PC-3 (cell line): Measurements from ENCODE around the gene ANKS4B. TPM values are rescaled to one million over a fixed set of nuclear protein-coding genes. Genes with fewer than 3 reads are reported as not detected.
"Not testable (repeated sequence)": the region's sequence is repeated elsewhere in the genome, so short reads cannot be mapped to it uniquely, and the experiment has no call there.

ENCODE experiments used
- ATAC-seq: fragments of 200-7000 bp; cut with Tn5 transposase; 2 replicates; pipeline ENCODE4 v1.9.1; 2020; ENCODE audit warnings: mild to moderate bottlenecking, moderate library complexity
- BruUV-seq: library from RNA; stranded (reverse); fragments of 400-500 nt; replicated peaks from 2 replicates; lab custom pipeline; 2021; lab: Mats Ljungman, UMichigan
- CTCF ChIA-PET: fragments of 300-600 bp; sonication (Branson Sonifier 250); formaldehyde crosslinking; loops from one replicate; lab custom pipeline; 2022; ENCODE audit warnings: antibody characterized with exemption; lab: Charles Lee
- POLR2A ChIA-PET: fragments of 300-600 bp; sonication (Branson Sonifier 250); formaldehyde crosslinking; loops from one replicate; lab custom pipeline; 2022; ENCODE audit warnings: antibody characterized with exemption; ENCODE audit not compliant: unreplicated experiment; lab: Charles Lee
- DNase-seq: peaks from one replicate; pipeline ENCODE4 v3.0.0-alpha.2; 2015
- H2AFZ ChIP-seq: fragments of 300-600 bp; sonication (generic); 2 replicates; pipeline ENCODE4 v1.6.0; 2016; ENCODE audit warnings: antibody characterized with exemption, low read length
- H3F3A ChIP-seq: fragments of 300-600 bp; sonication (generic); one replicate; pipeline ENCODE4 v1.6.0; 2017; ENCODE audit warnings: antibody characterized with exemption, low read length, control low read depth, mild to moderate bottlenecking; ENCODE audit not compliant: unreplicated experiment
- H3K27ac ChIP-seq: fragments of 300-600 bp; sonication (generic); 2 replicates; pipeline ENCODE4 v1.5.1; 2016; ENCODE audit warnings: mild to moderate bottlenecking, low read length
- H3K27me3 ChIP-seq: fragments of 300-600 bp; sonication (generic); 2 replicates; pipeline ENCODE4 v1.6.1; 2016; ENCODE audit warnings: low read length, mixed read lengths
- H3K36me3 ChIP-seq: fragments of 300-600 bp; sonication (generic); 2 replicates; pipeline ENCODE4 v1.6.1; 2016; ENCODE audit warnings: low read depth, mixed run types, low read length, mixed read lengths
- H3K4me1 ChIP-seq: fragments of 300-600 bp; sonication (generic); 2 replicates; pipeline ENCODE4 v1.5.1; 2016; ENCODE audit warnings: low read length; ENCODE audit not compliant: insufficient read depth
- H3K4me2 ChIP-seq: fragments of 300-600 bp; sonication (generic); 2 replicates; pipeline ENCODE4 v1.6.0; 2016; ENCODE audit warnings: low read length
- H3K4me3 ChIP-seq: fragments of 300-600 bp; sonication (generic); 2 replicates; pipeline ENCODE4 v1.5.1; 2016; ENCODE audit warnings: mild to moderate bottlenecking, low read length, mixed read lengths
- H3K79me2 ChIP-seq: fragments of 300-600 bp; sonication (generic); 2 replicates; pipeline ENCODE4 v1.6.1; 2017; ENCODE audit warnings: low read length, mixed read lengths
- H3K9ac ChIP-seq: fragments of 300-600 bp; sonication (generic); 2 replicates; pipeline ENCODE4 v1.6.0; 2016; ENCODE audit warnings: mild to moderate bottlenecking, low read length
- H3K9me2 ChIP-seq: fragments of 300-600 bp; sonication (generic); replicated peaks from 2 replicates; pipeline ENCODE4 v1.6.1; 2016; ENCODE audit warnings: mixed run types, low read length, mixed read lengths
- H3K9me3 ChIP-seq: fragments of 300-600 bp; sonication (generic); 2 replicates; pipeline ENCODE4 v1.6.1; 2016; ENCODE audit warnings: low read length, mixed read lengths
- H4K20me1 ChIP-seq: fragments of 300-600 bp; sonication (generic); 2 replicates; pipeline ENCODE4 v1.6.1; 2016; ENCODE audit warnings: low read length, mixed read lengths
- CTCF ChIP-seq: fragments of 300-600 bp; sonication (generic); conservative IDR thresholded peaks from 2 replicates; pipeline ENCODE4 v1.5.1; 2017; ENCODE audit warnings: antibody characterized with exemption, low read depth, mild to moderate bottlenecking, low read length
- EZH2 ChIP-seq: fragments of 300-600 bp; sonication (generic); IDR thresholded peaks from one replicate; pipeline ENCODE4 v1.6.1; 2017; ENCODE audit warnings: antibody characterized with exemption, mild to moderate bottlenecking, low read length; ENCODE audit not compliant: unreplicated experiment
- EZH2phosphoT487 ChIP-seq: fragments of 300-600 bp; sonication (generic); IDR thresholded peaks from 2 replicates; pipeline ENCODE4 v1.6.1; 2018; ENCODE audit warnings: mild to moderate bottlenecking, antibody characterized with exemption, low read length, borderline replicate concordance
- intact Hi-C: fragments of 100-400 bp; cut with micrococcal nuclease; formaldehyde crosslinking; loops from 2 replicates; pipeline ENCODE4 v1.9.0; 2023
- total RNA-seq: library from RNA; depleted of rRNA; stranded (reverse); fragments of >200 nt; gene quantifications from 2 replicates; pipeline ENCODE4 v1.2.3, GENCODE V29; 2014

ANKS4B gene
- total RNA-seq, 1 experiment from 2014 or later, result not detected

- intact Hi-C loops, result no loop called here
- no peak for ATAC-seq
- TF ChIP-seq EZH2phosphoT487, result no peak
- TF ChIP-seq EZH2, result no peak
Measured at GRCh38 chr16:21194771-21195301, 38.7 kb upstream of the ANKS4B start.

GRCh38 chr16:21195330-21195729 lies 38.2 kb upstream of the ANKS4B start:
- H3K9ac ChIP-seq, intact Hi-C loops, DNase-seq, H4K20me1 ChIP-seq, BruUV-seq, ATAC-seq, H2AFZ ChIP-seq, H3K79me2 ChIP-seq, H3K9me2 ChIP-seq, H3K4me1 ChIP-seq, CTCF ChIA-PET, H3K27ac ChIP-seq, H3F3A ChIP-seq, H3K9me3 ChIP-seq, H3K4me3 ChIP-seq, H3K36me3 ChIP-seq, H3K4me2 ChIP-seq: not testable (repeated sequence)
- peaks cover 28% of the 10 kb centered on the region for H3K27me3 ChIP-seq
- POLR2A ChIA-PET, result interaction anchor here (0.6 kb wide), 1 partner anchor 58 kb away, joined by 22 read pairs; no protein-coding TSS in a partner anchor

More at GRCh38 chr16:21194771-21195301, 38.7 kb upstream of the ANKS4B start:
- DNase-seq, result no peak
- Histone ChIP-seq H3K4me3 (no peak overlapping the region), H3F3A (no peaks in the 10 kb centered on the region), H3K36me3 (no peaks in the 10 kb centered on the region), H3K9ac (no peak overlapping the region), H3K9me2 (no peaks in the 10 kb centered on the region), H4K20me1 (no peaks in the 10 kb centered on the region), H3K9me3 (no peaks in the 10 kb centered on the region), H3K27ac (no peak overlapping the region), H3K4me2 (no peak overlapping the region), H2AFZ (no peak overlapping the region), H3K4me1 (no peaks in the 10 kb centered on the region), H3K79me2 (no peaks in the 10 kb centered on the region), H3K27me3 (peaks cover 28% of the 10 kb centered on the region)
- ChIA-PET CTCF (no interaction called here), POLR2A (interaction anchor here (0.6 kb wide), 1 partner anchor 58 kb away, joined by 22 read pairs; no protein-coding TSS in a partner anchor)
- BruUV-seq, result no TSS peak

GRCh38 chr16:21197112-21197511 lies 36.4 kb upstream of the ANKS4B start:
- intact Hi-C loops, result no loop called here
- ATAC-seq, result no peak
- H3K27me3 ChIP-seq, result peaks cover 32% of the 10 kb centered on the region

More at GRCh38 chr16:21197112-21197511, 36.4 kb upstream of the ANKS4B start:
- ChIA-PET POLR2A (no interaction called here), CTCF (no interaction called here)
- no TSS peak for BruUV-seq
- H3K36me3 ChIP-seq, result no peaks in the 10 kb centered on the region
- H3K79me2 ChIP-seq, result no peaks in the 10 kb centered on the region
- no peak overlapping the region for H3K4me2 ChIP-seq
- no peak overlapping the region for H3K4me3 ChIP-seq
- H3K27ac ChIP-seq, result no peak overlapping the region
- H3K4me1 ChIP-seq, result no peaks in the 10 kb centered on the region
- H3F3A ChIP-seq, result no peaks in the 10 kb centered on the region
- TF ChIP-seq EZH2 (no peak), EZH2phosphoT487 (no peak), CTCF (no peak)
- H2AFZ ChIP-seq, result no peak overlapping the region
- no peaks in the 10 kb centered on the region for H3K9me2 ChIP-seq
- no peak overlapping the region for H3K9ac ChIP-seq
- H3K9me3 ChIP-seq, result no peaks in the 10 kb centered on the region
- no peaks in the 10 kb centered on the region for H4K20me1 ChIP-seq
- DNase-seq, result no peak
